ENCODE measurements around the gene TAOK1. TPM values are rescaled to one million over a fixed set of nuclear protein-coding genes. Genes with fewer than 3 reads are reported as not detected.

Gene TAOK1
- total and polyA plus RNA-seq, 2 of the 13 experiments (the other 11 are each of a cell fraction or from before 2014, with no cell fraction given), result 14.1 to 23.0 TPM

GRCh38 chr17:29574732-29575510 lies 184.8 kb downstream of the TAOK1 start (continued):
- TF ChIP-seq ELK4 (CRISPR knock-in tag; IDR thresholded peaks at IDR 0.05; ENCODE audit: borderline replicate concordance) (no peak), THAP9 (CRISPR knock-in tag; IDR thresholded peaks at IDR 0.05; ENCODE audit: borderline replicate concordance) (no peak), HNF4A (CRISPR knock-in tag; IDR thresholded peaks at IDR 0.05) (peak; percentile 99), CENPT (CRISPR knock-in tag; IDR thresholded peaks at IDR 0.05; ENCODE audit: low read depth) (0 out of 2 replicates have a peak, but pooled peaks have one; percentile 50), TFE3 (CRISPR knock-in tag; IDR thresholded peaks at IDR 0.05) (no peak), CBX5 (CRISPR knock-in tag; IDR thresholded peaks at IDR 0.05; ENCODE audit: borderline replicate concordance) (no peak), MXD3 (CRISPR knock-in tag; IDR thresholded peaks at IDR 0.05) (no peak), ZNF776 (CRISPR knock-in tag; IDR thresholded peaks at IDR 0.05) (no peak), ZBTB44 (CRISPR knock-in tag; IDR thresholded peaks at IDR 0.05) (no peak), ZNF264 (CRISPR knock-in tag; IDR thresholded peaks at IDR 0.05) (no peak), ZNF432 (CRISPR knock-in tag; IDR thresholded peaks at IDR 0.05; ENCODE audit: borderline replicate concordance) (no peak), SUZ12 (IDR thresholded peaks at IDR 0.05; ENCODE audit: low read depth, low read length) (no peak), KMT2B (CRISPR knock-in tag; IDR thresholded peaks at IDR 0.05) (no peak), ZNF703 (CRISPR knock-in tag; IDR thresholded peaks at IDR 0.05; ENCODE audit: borderline replicate concordance) (no peak), NR1H2 (CRISPR knock-in tag; IDR thresholded peaks at IDR 0.05; ENCODE audit: borderline replicate concordance, low read depth) (no peak), YY1 (IDR thresholded peaks at IDR 0.05; ENCODE audit: insufficient read depth, insufficient replicate concordance, low read depth, low read length) (peak; percentile 51), HHEX (CRISPR knock-in tag; IDR thresholded peaks at IDR 0.05) (no peak), ZNF160 (CRISPR knock-in tag; IDR thresholded peaks at IDR 0.05) (0 out of 2 replicates have a peak, but pooled peaks have one; percentile 41), PRPF4 (IDR thresholded peaks at IDR 0.05; ENCODE audit: low read depth, low read length, poor library complexity, severe bottlenecking) (no peak), ZNF354B (CRISPR knock-in tag; IDR thresholded peaks at IDR 0.05) (0 out of 2 replicates have a peak, but pooled peaks have one; percentile 53), ZNF598 (CRISPR knock-in tag; IDR thresholded peaks at IDR 0.05; ENCODE audit: borderline replicate concordance) (no peak), YEATS2 (CRISPR knock-in tag; IDR thresholded peaks at IDR 0.05; ENCODE audit: borderline replicate concordance) (peak; percentile 64; the same call in 1 of the 2 replicates)

Measured in HepG2 (cell line).